HCT116 (cell line): ENCODE results near the gene VSTM2L.

ENCODE experiments used
- ATF3 ChIP-seq: IDR thresholded peaks from 2 replicates; pipeline ENCODE4 v1.6.1; 2012
- CBX3 ChIP-seq: IDR thresholded peaks from 2 replicates; pipeline ENCODE4 v1.6.1; 2012; ENCODE audit warnings: low read depth
- CTCF ChIP-seq, 3 experiments: fragments of 200-600 bp in 1 of 3; sonication (generic) in 1 of 3; IDR thresholded peaks in 2 of 3; conservative IDR thresholded peaks in 1 of 3; 2 replicates each; pipeline ENCODE4 v1.5.1; 2012 to 2017; ENCODE audit warnings: low read depth in 2 of 3, low read length in 2 of 3, antibody characterized with exemption in 1 of 3, borderline replicate concordance in 1 of 3, control low read depth in 1 of 3, mild to moderate bottlenecking in 1 of 3, mixed read lengths in 1 of 3, mixed run types in 1 of 3, moderate library complexity in 1 of 3; ENCODE audit not compliant: insufficient read depth in 1 of 3
- EGR1 ChIP-seq: IDR thresholded peaks from 2 replicates; pipeline ENCODE4 v1.6.1; 2012; ENCODE audit warnings: low read depth
- ELF1 ChIP-seq: IDR thresholded peaks from 2 replicates; pipeline ENCODE4 v1.6.1; 2012; ENCODE audit warnings: low read depth, borderline replicate concordance
- EZH2 ChIP-seq: fragments of 200-600 bp; sonication (generic); IDR thresholded peaks from 2 replicates; pipeline ENCODE4 v1.6.1; 2017; ENCODE audit warnings: antibody characterized with exemption, mixed run types
- EZH2phosphoT487 ChIP-seq: fragments of 200-600 bp; IDR thresholded peaks from 2 replicates; pipeline ENCODE4 v1.6.1; 2018; ENCODE audit warnings: antibody characterized with exemption, borderline replicate concordance
- JUND ChIP-seq: IDR thresholded peaks from 2 replicates; pipeline ENCODE4 v1.6.1; 2012
- MAX ChIP-seq: IDR thresholded peaks from 2 replicates; pipeline ENCODE4 v1.6.1; 2012
- POLR2A ChIP-seq: IDR thresholded peaks from 2 replicates; pipeline ENCODE4 v1.7.0; 2011; ENCODE audit warnings: borderline replicate concordance; ENCODE audit not compliant: insufficient read depth, insufficient read length; ENCODE audit errors: extremely low read depth
- POLR2AphosphoS5 ChIP-seq: IDR thresholded peaks from 2 replicates; pipeline ENCODE4 v1.6.1; 2011; ENCODE audit warnings: mild to moderate bottlenecking, low read depth, low read length, moderate library complexity
- RAD21 ChIP-seq: IDR thresholded peaks from 2 replicates; pipeline ENCODE4 v1.6.1; 2012; ENCODE audit warnings: low read depth, mild to moderate bottlenecking
- ZBTB33 ChIP-seq: IDR thresholded peaks from 2 replicates; pipeline ENCODE4 v1.6.1; 2011; ENCODE audit warnings: mild to moderate bottlenecking, low read length, moderate library complexity; ENCODE audit not compliant: insufficient replicate concordance; ENCODE audit errors: extremely low read depth
- ZNF274 ChIP-seq: fragments of 200-500 bp; sonication (Bioruptor generic); IDR thresholded peaks from 2 replicates; pipeline ENCODE4 v1.6.1; 2014; ENCODE audit warnings: mild to moderate bottlenecking, low read depth, low read length, inconsistent platforms

- TF ChIP-seq JUND (no peak), ZNF274 (no peak), POLR2AphosphoS5 (no peak), EGR1 (no peak), EZH2 (no peak), MAX (no peak), CTCF (IDR thresholded peaks at IDR 0.05 in 2 of 3, conservative IDR thresholded peaks at IDR 0.05 in 1 of 3; ENCODE audit: borderline replicate concordance in 1 of 3, insufficient read depth in 1 of 3, low read depth in 2 of 3, low read length in 2 of 3) (peak in 2 of 3 experiments; percentile 32 to 41; a peak in 4 of 6 replicates), POLR2A (no peak), EZH2phosphoT487 (no peak), ATF3 (no peak), RAD21 (no peak), ZBTB33 (no peak), ELF1 (no peak), CBX3 (no peak)
These were observed 535 bp downstream of the VSTM2L start for GRCh38 chr20:37903317-37904007.
